GM19099 (cell line): ENCODE measurements around the gene NUDT9.

Source experiments
- POLR2A ChIP-seq: IDR thresholded peaks from 3 replicates; pipeline ENCODE4 v1.6.1; 2011; ENCODE audit warnings: low read depth; ENCODE audit not compliant: insufficient read length; ENCODE audit errors: extremely low read depth

The NUDT9 gene, protein sequence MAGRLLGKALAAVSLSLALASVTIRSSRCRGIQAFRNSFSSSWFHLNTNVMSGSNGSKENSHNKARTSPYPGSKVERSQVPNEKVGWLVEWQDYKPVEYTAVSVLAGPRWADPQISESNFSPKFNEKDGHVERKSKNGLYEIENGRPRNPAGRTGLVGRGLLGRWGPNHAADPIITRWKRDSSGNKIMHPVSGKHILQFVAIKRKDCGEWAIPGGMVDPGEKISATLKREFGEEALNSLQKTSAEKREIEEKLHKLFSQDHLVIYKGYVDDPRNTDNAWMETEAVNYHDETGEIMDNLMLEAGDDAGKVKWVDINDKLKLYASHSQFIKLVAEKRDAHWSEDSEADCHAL

DNA sequence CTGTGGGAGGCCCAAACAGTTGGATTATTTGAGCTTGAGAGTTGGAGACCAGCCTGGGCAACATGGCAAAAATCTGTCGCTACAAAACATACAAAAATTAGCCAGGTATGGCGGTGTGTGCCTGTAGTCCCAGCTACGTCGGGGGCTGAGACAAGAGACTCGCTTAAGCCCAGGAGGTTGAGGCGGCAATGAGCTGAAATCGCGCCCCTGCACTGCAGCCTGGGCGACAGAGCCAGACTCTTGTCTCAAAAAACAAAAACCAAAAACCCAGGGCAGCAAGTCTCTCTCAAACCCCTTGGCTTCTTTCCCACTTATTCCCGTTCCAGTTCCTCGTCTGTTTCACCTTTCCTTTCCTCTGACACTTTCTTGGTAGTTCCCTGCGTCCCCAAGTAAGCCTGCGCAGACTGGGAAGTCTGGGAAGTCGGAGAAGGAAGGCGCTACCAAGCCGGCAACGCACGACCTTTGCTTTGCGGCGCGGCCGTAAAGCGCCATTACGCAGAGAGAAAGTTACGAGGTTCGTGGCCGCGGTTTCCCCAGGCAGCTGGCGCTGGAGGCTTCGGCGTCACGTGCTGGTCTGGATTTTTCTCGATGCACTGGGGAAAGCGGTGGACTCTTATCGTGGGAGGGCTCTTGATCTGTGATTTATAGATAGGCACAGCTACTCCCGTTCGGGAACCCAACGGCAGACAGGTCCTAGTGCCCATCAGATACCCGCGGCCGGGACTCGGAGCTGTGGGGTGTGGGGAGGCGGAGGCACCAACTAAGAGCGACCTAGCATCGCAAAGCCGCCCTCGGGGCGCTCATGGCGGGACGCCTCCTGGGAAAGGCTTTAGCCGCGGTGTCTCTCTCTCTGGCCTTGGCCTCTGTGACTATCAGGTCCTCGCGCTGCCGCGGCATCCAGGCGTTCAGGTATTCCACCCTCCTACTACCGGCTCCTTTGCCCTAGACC lies at the start of gene NUDT9:
Gene NUDT9, plus strand, starts transcription at position 470 of the 949 bp plus-strand sequence. Its CDS starts 333 bp downstream, at position 803.
- peak; percentile 79 for TF ChIP-seq POLR2A

DNA sequence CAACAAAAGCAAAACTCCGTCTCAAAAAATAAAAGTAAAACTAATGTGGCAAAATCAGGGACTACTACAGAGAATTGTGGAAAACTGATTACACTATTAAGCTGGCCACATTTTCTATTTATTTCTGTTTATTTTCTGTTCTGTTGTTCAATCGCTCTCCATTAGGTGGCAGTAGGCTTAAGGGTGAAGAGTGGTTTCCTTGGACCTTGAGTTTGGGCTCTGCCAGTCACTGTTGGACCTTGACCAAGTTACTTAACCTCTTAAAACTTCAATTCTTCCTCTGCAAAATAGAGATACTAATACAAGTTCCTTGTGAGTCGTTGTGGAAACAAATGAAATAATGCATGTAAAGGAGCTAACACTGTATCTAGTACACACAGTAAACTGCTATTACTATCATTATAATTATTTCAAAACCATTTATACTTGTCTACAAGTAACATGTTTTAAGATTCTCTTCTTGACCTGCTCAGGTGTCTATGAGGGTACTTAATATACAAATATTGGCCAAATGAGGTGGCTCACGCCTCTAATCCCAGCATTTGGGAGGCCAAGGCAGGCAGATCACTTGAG lies 46.6 kb upstream of the NUDT9 start:
- TF ChIP-seq POLR2A: no peak

DNA sequence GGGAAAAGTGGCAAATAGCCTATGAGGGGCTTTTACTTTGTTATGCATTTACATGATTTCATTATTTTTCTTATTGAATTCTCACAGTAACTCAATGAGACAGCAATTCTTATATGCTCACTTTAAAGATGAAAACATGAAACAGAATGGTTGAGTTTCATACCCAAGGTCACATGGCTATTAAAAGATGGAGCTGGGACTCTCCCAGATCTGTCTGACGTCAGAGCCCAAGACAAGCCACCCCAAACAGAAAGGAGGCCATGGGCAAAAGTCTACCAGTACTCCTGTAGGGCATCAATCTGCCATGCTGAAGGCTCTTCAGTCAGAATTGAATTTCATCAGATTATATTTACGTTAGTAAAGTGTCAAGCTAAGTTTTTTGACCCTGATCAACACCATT lies 44.6 kb upstream of the NUDT9 start:
- TF ChIP-seq POLR2A: no peak

DNA sequence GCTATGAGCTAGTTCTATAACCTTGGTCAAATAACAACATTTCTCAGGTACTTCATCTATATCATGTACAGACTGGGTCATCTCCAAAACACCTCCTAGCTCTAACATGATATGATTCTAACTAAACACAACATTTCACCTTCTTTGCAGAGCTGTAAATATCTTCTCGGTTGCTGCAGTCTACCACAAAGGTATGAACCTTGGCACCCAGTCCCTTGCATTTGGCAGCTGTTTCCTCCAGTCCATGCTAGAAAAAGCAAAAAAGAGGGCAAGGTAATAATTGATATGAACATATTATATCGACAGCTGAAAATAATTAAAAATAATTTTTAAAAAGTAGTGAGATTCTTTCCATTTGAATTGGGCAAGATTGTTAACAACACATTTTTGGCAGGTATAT lies 40.3 kb upstream of the NUDT9 start:
- no peak for TF ChIP-seq POLR2A

DNA sequence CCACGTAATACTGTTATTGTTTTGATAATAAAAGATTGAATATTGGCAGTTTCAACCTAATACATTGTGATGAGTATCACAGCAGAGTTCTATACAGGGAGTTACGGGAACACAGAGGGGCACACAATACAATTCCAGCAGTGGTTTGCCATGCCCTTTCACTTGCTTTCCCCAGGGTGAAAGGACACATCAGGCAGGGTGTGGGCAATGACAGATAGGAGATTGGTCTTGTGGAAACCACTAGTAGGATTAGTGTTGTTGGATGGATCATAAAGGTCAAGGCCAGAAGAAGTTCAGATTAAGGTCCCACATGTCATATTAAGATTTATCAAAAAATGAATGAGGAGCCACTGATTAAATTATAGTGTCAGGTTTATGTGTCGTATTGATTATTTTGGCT lies 39.4 kb upstream of the NUDT9 start:
- TF ChIP-seq POLR2A: no peak

DNA sequence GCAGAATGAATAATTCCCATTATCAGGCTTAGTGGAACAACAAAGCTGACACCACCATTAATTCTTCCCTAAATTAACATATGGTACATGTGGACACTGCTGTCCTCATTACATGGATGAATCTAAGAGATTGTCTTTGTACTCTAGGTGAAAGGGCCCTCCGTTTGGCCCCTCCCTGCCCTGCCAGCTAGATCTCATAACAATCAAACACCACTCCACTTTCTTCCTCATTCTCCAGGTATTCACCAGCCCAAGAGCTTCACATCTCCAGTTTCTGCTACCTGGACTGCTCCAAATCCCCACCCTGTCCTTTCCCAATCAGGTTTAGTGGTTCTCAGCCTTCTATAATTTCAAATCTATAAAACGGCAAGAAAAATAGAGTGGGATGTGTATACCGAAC lies 35.1 kb upstream of the NUDT9 start:
- no peak for TF ChIP-seq POLR2A

DNA sequence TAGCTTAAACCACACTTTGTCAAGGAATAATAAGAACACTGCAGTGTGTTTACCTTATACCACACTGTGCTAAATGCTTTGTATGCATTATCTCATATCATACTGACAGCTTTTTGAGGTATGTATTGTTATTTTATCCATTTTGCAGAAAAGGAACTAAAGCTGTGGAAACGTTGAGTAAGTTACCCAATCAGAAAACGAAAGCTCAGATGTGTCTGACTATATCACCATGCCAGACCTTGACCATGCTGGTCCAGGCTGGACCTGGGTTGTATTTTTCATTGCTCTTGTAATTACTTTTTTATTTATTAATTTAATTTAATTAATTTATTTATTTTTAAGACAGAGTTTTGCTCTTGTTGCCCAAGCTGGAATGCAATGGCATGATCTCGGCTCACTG lies 33.5 kb upstream of the NUDT9 start:
- TF ChIP-seq POLR2A: no peak

DNA sequence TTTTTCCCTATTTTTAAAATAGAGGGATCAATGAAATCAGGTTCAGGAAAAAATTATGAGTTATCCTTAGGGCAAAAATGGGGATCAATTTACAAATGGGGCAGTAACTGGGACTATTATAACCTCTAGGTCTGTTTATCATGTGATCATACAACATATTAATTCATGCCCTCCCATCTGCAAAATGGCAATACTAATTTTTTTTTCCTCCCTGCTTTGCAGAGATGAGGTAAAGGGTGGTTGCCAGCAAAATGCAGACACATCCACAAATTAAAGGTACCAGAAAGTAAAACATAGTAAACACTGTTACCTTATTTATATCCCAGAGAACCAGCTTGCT lies 31.9 kb upstream of the NUDT9 start:
- no peak for TF ChIP-seq POLR2A

DNA sequence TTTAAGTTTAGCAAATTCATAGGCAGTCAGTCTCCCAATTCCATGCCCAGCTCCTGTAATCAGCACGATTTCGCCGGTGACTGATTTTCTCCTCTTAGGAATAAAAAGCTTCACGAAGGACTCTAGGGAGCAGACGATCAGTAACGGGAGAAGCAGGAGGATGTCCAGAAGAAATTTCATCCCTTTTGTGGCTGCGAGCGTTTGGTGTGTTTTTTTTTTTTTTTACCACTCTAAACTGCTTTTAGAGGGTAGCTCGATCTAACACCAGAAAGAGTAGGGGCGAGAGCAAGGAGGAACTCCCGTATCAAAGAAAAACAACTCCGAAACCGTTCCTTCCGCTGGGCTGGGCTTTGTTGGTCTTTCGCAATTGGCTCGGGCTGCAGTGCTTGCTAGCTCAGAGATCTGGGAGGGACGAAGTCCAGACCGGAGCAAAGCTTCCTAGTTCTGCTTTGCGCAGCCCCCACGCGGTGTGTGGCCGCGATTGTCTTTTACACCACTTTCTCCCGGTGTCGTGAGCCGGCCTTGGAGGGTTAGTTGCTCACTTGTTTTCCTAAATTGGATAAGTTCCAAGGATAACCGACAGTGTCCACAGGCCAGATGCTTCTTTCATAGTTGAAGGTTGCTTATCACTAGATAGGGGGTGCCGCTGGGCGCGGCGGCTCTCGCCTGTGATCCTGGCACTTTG lies 31.3 kb upstream of the NUDT9 start, which contains the start of gene HSD17B11:
Gene HSD17B11, minus strand, starts transcription at position 298 of the 685 bp plus-strand sequence. Its CDS starts 118 bp downstream, at position 180.
- TF ChIP-seq POLR2A: peak; percentile 89

DNA sequence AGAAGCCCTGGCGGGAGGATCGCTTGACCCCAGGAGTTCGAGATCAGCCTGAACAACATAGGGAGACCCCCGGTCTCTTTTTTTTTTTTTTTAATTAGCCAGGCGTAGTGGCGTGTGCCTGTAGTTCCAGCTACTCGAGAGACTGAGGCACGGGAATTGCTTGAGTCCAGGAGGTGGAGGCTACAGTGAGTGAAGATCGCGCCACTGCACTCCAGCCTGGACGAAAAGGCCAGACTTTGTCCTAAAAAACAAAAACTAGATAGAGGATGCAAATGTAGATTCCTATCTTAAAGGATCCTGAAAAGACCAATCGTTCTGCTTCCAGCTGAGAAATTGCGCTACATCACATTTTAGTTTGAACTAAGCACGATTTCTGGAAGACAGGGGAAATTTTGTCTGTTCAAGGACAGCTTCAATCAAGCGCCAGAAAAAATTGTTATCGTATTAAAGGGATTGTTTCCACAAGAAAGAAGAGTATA lies 30.8 kb upstream of the NUDT9 start:
- no peak for TF ChIP-seq POLR2A

DNA sequence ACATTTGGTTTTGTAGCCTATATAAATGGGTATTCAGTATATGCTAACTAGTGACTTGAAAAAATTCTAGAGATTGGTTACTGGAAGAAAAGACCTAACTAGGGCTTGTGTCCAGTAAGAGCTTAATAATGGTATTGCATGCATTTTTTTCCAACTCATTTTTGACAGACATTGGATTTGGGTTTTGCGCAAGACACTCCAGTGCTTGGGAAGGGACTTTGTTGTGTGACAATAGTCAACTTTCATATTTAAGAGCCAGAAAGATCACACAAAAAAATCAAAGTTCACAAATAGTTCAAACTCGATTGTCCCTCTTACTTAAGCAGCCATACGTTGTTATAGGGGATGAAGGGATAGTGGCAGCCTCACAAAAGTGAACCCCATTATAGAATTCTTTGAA lies 30.2 kb upstream of the NUDT9 start:
- TF ChIP-seq POLR2A: no peak

DNA sequence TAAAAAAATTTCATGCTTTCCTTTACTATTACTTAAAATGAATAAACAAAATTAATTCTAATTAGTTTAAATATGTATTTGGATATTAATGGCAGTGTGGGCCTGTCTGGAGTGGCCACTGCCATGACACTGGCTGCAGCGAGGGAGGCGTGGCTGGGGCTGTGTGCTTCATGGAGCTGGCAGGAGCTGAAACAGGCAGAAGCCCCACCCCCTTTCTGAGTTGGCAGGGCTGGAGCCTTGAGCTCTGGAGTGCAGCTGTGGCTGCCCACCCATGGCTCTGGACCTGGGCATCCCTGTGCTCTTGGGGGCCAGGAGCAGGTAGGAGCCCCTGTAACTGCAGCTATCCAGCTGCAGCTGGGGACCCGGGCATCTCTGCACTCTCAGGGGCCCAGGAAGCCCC lies 23.2 kb upstream of the NUDT9 start:
- TF ChIP-seq POLR2A: no peak

DNA sequence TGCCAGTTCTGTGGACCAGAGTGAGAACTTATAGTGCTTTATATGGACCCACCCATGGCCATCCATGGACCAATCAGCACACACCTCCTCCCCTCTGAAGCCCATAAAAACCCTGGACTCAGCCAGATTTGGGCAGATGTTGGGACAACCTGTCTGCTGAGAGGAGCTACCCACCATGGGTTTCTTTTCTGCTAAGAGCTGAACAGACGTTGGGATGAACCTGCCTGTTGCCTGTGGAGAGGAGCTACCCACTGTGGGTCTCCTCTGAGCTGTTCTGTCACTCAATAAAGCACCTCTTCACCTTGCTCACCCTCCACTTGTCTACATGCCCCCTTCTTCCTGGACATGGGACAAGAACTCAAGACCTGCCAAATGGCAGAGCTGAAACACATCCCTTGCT lies 22.4 kb upstream of the NUDT9 start:
- TF ChIP-seq POLR2A: no peak

DNA sequence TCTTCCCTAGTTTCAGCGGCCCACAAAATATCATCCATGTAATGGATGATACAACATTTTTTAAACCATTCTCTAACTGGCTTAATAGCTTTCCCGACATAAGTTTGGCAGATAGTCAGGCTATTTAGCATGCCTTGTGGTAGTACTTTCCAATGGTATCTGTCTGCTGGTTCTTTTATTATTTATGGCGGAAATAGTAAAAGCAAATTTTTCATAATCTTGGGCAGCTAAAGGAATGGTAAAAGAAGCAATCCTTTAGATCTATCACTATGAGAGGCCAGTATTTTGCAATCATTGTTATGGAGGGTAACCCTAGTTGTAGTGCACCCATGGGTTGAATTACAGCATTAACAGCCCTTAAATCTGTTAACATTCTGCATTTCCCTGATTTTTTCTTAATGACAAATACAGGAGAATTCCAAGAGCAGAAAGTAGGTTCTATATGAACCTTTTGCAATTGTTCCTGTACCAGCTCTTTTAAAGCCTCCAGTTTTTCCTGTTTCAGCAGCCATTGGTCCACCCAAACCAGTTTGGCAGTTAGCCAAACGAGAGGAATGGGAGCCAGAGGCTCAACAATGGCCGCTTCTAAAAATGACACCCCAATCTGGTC lies 17.1 kb upstream of the NUDT9 start:
- TF ChIP-seq POLR2A: no peak

DNA sequence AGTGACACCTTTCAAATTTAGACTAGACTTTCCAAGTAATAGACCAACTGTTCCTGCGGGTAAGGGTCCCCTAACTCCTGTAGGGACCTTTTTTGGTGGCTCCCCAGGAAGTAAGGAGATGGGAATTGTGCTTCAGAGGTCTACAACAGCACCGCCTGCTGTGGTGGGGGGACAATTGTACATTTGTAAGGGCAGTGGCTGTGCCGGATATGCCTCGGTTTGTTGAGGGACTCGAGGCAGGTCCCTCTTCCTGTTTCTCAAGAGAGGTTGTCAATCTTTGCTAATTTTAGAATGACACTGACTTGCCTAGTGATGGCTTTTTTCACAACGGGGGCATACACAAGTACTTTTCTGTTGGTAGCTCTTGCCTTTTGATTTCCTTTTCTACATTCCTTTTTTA lies 15.9 kb upstream of the NUDT9 start:
- no peak for TF ChIP-seq POLR2A

DNA sequence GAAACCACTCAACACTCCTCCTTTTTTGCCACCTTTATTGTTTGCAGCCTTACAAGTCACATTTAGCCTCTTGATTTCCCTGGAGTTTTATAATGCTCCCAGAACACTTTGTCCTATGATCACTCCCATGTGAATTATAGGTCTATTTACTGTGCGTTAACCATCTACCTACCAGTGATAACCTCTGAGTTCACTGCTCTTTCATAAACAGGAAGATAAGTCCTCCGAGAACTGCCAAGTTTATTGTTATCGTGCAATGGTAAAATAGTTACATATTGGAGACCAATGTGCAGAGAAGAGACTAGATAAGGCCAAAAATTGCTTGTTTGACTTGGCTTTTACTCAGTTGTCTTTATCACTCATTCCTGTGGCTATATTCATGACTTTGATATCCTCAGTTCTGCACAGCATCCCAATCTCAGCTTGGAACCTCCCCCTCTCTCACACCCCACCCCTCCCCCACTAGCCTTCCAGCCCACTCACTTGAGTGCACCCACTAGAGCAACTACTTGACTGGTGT lies 12.9 kb upstream of the NUDT9 start:
- no peak for TF ChIP-seq POLR2A
